ENCODE results near the gene PRRC1.

DNA sequence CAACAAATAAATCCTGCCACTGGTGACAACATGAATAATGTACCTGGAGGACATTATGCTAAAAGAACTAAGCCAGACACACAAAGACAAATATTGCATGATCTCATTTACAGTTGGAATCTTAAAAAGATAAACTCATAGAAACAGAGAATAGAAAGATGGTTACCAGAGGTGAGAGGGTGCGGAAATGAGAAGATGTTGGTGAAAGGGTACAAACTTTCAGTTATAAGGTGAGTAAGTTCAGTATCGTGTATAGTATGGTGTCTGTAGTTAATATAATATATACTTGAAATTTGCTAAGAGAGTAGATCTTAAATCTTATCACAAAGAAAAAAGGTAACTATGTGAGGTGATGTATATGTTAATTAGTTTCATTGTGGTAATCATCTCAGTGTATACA is 63.3 kb downstream of the PRRC1 start:
- TF ChIP-seq, protein P1, sequence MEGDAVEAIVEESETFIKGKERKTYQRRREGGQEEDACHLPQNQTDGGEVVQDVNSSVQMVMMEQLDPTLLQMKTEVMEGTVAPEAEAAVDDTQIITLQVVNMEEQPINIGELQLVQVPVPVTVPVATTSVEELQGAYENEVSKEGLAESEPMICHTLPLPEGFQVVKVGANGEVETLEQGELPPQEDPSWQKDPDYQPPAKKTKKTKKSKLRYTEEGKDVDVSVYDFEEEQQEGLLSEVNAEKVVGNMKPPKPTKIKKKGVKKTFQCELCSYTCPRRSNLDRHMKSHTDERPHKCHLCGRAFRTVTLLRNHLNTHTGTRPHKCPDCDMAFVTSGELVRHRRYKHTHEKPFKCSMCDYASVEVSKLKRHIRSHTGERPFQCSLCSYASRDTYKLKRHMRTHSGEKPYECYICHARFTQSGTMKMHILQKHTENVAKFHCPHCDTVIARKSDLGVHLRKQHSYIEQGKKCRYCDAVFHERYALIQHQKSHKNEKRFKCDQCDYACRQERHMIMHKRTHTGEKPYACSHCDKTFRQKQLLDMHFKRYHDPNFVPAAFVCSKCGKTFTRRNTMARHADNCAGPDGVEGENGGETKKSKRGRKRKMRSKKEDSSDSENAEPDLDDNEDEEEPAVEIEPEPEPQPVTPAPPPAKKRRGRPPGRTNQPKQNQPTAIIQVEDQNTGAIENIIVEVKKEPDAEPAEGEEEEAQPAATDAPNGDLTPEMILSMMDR (IDR thresholded peaks at IDR 0.05): no peak
- TF ChIP-seq POLR2AphosphoS5 (IDR thresholded peaks at IDR 0.05; ENCODE audit: insufficient read depth in 1 of 2, low read depth in 1 of 2) (no peak), POLR2A (IDR thresholded peaks at IDR 0.05) (no peak)

All from vagina (tissue), 2 donors.